Loucy (cell line): ENCODE results near the gene WDR5B.
A peak's percentile ranks its signal among the peaks of the same experiment; 100 is the strongest.

Experiments used
- EZH2phosphoT487 ChIP-seq: fragments of 200-600 bp; IDR thresholded peaks from 2 replicates; pipeline ENCODE4 v1.6.1; 2018; ENCODE audit warnings: antibody characterized with exemption, mild to moderate bottlenecking, moderate library complexity, borderline replicate concordance
- TF ChIP-seq, protein P1 (sequence below): fragments of 200-600 bp; sonication (generic); conservative IDR thresholded peaks from 2 replicates; pipeline ENCODE4 v1.5.1; 2014; ENCODE audit warnings: mild to moderate bottlenecking, antibody characterized with exemption, low read length

DNA sequence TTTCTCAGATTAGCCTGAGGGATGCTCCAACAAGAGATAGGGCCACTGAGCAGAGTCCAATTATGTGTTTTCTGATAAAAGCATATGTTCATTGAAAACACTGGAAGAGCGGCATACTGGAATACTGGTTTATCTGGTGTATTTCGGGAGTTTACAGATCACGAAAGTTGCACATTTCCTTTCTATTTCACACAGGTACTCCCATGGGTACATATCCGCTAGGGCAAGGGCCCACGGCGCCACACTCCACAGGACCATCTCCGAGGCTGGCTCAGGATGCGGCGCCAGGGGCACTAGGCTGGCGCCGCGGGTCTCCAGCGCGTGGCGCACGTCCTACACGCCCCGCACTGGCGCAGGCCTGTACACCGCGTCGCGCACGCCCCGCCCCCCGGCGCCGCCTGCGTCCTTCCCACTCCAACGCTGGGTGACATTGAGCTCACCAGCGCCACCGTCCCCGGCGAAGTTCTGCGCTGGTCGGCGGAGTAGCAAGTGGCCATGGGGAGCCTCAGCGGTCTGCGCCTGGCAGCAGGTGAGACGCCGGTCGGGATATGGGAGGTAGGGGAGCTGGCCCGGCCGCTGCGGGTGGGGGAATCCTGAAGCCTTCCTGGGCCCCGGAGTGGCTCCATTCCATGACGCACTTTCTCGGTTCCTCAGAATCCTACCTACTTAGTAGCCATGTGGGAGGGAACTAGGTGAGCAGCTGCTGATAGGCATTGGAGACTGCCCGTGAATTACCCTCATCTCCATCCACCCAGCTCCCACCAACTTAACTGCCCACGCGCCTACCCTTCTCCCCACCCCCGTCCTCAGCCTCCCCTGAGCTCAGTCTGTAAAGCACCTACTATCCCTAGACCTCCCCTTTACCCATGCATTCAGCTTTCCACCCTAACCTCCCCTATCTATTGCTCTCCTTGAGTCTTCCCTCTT lies 31.8 kb downstream of the WDR5B start, which contains the start of gene FAM162A:
- TF ChIP-seq, protein P1, sequence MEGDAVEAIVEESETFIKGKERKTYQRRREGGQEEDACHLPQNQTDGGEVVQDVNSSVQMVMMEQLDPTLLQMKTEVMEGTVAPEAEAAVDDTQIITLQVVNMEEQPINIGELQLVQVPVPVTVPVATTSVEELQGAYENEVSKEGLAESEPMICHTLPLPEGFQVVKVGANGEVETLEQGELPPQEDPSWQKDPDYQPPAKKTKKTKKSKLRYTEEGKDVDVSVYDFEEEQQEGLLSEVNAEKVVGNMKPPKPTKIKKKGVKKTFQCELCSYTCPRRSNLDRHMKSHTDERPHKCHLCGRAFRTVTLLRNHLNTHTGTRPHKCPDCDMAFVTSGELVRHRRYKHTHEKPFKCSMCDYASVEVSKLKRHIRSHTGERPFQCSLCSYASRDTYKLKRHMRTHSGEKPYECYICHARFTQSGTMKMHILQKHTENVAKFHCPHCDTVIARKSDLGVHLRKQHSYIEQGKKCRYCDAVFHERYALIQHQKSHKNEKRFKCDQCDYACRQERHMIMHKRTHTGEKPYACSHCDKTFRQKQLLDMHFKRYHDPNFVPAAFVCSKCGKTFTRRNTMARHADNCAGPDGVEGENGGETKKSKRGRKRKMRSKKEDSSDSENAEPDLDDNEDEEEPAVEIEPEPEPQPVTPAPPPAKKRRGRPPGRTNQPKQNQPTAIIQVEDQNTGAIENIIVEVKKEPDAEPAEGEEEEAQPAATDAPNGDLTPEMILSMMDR, result peak; percentile 62
- no peak for TF ChIP-seq EZH2phosphoT487
